CD1c-positive myeloid dendritic cell (primary cell): ENCODE data around the gene APBA1.
"Not testable (repeated sequence)": the region's sequence is repeated elsewhere in the genome, so short reads cannot be mapped to it uniquely, and the experiment has no call there.

Experiments used
- DNase-seq: peaks from one replicate; pipeline ENCODE4 v3.0.0-alpha.2; 2016; ENCODE audit errors: extremely low spot score

APBA1 gene

DNA sequence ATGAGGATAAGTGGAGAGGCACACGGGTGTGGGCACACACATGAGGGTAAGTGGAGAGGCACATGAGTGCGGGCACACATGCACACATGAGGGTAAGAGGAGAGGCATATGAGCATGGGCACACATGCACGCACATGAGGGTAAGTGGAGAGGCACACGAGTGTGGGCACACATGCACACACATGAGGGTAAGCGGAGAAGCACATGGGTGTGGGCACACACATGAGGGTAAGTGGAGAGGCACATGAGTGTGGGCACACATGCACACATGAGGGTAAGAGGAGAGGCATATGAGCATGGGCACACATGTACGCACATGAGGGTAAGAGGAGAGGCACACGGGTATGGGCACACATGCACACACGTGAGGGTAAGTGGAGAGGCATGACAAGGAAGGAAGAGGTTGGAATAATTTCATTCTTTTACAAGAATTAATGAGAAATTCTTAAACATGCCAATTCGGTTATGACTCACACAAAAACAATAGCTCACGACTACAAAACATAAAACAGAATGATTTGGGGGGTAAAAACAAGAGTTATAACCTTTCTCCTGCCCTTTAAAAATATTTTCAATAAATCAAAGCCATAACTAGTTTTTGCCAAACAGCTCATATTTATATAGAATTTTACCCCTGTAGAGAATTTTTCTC is 67.5 kb downstream of the APBA1 start:
- no peak for DNase-seq

- DNase-seq: no peak
These were observed 68.5 kb downstream of the APBA1 start for GRCh38 chr9:69603656-69604055.

- no peak for DNase-seq
These were observed 69.4 kb downstream of the APBA1 start for GRCh38 chr9:69602773-69603172.

DNA sequence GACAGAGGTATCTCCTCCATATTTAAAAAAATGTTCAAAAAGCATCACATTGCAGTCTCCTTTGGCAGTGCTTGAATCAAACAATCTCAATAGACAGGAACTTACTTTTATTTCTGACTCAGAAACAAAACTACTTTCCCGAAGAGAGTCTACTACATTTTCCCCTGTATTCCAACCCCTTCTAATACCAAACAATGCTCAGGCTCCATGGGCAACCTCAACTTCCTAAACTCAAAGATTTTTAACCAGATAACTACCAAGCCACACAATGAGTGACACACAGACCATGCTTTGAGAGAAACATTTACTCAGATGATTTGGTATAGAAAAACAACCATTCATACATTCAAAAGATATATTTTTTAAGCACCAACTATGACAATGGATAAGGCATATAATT is 70.5 kb downstream of the APBA1 start:
- no peak for DNase-seq

GRCh38 chr9:69600314-69601047 is 71.7 kb downstream of the APBA1 start:
- DNase-seq: no peak

DNA sequence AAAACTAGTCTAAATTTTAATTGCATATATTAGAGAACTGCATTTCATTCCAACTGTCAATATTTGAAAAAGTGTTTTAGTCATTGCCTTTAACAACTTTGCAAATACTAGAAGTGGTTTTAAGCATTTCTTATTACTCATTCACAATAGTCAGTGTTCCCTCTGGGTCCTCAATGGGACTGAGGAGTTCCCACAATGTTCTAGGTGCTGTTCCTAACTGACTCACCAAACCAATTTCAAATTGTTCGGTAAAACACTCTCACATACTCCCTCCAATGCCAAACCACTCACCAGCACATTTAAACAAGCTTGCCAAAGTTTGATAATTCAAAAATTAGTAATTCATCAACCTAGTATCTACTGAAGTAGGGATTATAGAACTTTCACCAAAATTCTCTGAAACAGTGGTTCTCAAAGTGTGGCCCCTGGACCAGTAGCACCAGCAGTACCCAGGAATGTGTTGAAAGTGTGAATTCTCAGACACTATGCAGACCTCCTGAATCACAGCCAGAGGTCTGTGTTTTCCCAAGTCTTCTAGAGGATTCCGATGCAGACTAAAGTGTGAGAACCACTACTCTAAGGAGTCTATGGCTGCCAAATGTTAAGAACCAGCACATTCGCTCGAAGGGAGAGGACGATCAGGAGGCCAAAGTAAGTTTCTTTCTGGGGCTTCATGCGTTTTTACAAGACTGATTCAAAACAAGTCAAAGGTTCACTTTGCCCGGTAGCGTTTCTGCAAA is 72.8 kb downstream of the APBA1 start:
- DNase-seq: no peak

DNA sequence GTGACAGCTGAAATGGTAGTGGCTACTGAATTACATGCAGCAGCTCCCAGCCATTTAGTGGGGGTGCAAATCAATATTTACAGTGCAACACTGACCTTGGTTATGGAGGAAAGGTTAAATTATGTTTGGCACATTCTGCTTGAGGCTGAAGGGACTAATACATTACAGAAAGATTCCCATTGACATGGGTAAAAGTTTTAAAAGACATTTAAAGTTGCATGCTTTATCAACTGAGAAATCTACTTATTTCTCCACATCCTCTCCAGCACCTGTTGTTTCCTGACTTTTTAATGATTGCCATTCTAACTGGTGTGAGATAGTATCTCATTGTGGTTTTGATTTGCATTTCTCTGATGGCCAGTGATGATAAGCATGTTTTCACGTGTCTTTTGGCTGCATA is 75.3 kb downstream of the APBA1 start:
- DNase-seq: not testable (repeated sequence)

- no peak for DNase-seq
These were observed 78.0 kb downstream of the APBA1 start for GRCh38 chr9:69594180-69594579.

DNA sequence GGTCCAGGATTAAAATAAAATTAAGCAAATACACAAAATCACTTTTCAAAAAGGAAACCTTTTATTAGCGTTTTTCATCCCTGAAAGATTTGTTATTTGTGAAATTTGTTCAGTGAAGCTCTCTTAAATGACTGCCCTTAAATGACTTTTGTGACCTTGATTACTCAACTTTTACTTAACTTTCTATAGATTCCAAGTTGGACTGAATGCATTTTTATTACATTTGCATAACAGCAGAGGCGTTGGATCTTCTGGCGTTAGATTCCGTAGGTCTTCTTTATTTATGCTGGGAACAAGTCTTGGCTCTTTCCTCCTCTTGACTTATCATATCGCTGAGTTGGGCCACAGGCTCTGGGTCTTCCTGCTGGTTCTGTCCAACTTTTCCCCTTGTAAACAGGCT is 78.4 kb downstream of the APBA1 start:
- no peak for DNase-seq

DNA sequence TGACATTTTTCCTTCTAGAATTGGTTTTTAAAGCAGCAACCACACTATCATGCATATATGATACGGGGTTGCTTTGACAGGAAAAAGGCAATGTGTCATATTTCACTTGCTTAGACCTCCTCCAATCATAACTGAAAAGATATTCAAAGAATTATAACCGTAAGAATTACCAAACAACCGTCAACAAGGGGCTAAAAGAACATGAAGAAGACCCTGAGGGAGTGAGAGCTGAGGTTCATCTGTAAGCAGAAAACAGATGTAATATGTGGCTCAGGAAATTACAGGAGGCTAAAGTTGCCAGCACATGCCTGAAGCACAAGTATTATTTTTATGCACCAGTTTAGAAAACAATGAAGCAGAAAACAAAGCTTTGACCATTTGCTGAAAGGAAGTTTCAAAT is 78.9 kb downstream of the APBA1 start:
- no peak for DNase-seq

DNA sequence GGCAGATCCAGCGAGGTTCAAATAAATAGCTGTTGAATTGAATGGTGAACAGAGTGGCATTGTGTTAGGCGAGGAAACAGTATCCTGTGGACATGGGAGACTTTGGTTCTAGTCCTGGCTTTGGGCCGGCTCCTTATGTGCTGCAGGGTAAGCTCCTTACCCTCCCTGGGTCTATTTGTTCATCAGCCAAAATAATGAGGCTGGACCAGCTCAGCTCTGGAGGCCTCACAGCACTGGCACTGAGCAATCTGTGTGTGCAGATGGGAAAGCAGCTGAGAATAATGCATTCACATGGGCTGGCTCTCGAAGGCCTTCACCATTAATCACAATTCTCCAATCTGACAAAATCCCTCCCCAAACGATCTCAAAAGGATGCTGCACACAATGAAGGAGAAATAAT is 81.9 kb downstream of the APBA1 start:
- no peak for DNase-seq

DNA sequence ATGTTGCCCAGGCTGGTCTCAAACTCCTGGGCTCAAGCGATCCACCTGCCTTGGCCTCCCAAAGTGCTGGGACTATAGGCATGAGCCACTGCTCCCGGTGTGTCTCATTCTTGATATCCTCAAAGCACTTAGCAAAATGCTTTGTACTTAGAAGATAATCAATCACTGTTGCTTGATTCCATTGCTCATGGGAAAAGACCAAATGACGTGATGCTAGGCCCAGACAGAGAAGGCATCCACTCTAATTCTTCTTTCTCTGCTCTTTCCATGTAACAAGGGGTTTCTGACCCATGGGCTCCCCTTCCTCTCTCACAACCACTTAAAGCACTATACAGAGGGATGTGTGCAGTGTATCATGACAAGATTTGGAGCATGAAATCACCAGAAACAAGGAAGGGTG is 83.0 kb downstream of the APBA1 start:
- no peak for DNase-seq

- DNase-seq: no peak
These were observed 86.6 kb downstream of the APBA1 start for GRCh38 chr9:69585571-69585970.

- DNase-seq: no peak
These were observed 87.4 kb downstream of the APBA1 start for GRCh38 chr9:69584759-69585158.

DNA sequence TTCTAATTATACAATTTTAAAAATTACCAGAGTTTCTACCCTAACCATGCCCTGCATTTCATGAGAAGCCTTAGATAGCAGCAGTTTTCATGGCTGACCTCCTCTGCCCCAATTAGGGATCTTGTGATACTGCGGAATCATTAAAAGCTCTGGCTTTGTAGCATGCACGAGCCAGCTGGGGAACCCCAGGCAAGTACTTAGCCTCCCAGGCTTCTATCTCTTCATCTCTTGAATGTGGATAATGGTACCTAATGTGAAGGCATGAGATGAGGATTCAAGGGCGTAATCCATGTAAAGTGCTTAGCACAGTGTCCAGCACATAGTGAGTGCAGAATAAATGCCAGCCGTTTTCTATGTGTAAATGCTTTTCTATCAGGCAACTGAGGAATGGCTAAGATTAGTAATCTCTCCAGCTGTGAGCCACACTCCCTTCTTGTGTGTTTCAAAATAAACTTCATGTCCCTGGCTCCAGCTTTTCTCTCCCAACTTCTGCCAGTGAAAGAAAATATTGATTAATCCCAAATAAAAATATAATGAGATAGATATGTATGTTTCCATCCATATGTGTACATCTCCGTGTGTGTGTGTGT is 88.4 kb downstream of the APBA1 start:
- no peak for DNase-seq

GRCh38 chr9:69582544-69583297 is 89.5 kb downstream of the APBA1 start:
- peak; percentile 52 for DNase-seq

DNA sequence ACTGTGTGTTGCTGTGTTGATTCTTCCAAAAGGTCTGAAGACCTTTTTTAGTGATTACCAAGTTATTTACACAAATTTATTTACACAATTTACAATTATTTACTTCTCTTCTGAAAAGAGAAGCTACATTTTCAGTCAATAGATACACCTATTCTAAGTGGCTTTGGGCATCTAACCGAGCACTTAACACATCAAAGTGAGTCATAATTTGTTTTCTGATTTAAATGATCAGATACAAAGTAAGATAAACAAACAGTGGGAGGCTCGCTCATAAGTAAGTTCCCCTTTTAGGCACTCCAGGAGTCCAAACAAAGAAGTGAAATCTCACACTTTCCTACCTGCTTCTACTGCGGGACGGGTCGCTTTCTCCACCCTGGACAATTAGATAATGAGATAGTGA is 90.2 kb downstream of the APBA1 start:
- DNase-seq: peak; percentile 34

DNA sequence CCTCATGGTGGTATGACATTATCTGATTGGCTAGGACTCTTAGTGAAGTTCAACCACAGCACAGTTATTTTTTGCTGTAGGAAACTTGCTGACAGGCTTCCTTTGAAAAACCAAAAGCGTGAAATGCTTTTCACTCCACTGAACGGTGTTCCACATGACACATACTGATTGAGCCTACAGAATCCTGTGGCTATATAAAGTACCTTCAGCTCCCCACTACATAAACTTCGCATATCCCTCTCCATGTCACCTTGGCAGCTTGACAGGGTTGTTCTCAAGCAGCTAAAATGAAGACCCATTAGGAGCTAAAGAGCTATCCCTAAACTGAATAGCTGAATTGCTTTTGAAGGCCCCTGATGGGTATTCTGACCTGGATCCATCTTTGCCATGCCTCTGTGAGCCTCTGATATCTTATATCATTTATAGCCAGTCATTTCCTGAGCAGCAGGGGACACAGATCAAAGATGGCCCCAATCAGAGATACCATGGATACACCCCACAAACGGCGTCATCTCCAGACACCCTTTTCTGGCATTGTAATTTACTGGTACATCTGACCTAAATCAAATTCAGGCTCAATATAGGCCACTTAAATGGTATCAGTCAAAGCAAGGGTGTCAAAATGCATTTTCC is 91.5 kb downstream of the APBA1 start:
- no peak for DNase-seq

DNA sequence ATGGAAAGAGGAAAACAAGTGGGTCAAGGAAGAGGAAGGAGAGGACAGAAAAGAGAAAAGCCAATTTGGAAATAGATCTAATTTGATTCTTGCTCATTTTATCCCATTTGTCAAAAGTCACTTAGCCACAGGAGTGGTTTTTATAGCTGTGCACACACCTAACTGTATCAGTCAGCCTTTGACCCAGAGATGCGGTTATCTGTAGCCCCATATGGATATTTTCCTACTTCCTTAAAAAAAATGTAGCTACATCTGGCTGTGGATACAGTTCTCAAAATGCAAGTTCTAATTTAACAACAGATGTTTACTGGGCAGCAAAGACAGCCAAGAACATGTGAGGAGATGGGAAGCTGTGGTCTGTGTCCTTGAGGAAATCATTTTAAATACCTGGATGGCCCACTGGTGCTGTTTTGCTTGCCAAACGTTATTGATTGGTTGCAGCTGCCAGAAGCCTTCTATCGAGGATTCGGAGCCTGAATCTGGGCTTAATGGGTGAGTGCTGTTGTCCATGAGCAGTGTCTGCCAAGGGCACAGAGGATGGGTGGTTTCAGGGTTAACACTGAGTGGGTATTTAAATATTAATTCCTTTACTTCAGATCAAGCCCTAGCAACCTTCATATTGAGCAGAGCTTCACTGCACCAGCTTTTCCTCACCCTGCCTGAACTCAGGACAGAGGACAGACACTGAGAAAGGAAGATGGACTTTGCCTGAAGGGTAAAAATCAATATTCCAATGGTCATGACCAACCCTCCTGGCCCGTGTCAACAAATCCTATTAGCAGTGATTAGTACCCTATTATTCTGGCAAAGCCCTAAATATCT is 92.2 kb downstream of the APBA1 start:
- no peak for DNase-seq

- DNase-seq: no peak
These were observed 93.0 kb downstream of the APBA1 start for GRCh38 chr9:69579032-69579758.
